Measurements from ENCODE around the gene HES6.
A peak's percentile ranks its signal among the peaks of the same experiment; 100 is the strongest.

Gene HES6

DNA sequence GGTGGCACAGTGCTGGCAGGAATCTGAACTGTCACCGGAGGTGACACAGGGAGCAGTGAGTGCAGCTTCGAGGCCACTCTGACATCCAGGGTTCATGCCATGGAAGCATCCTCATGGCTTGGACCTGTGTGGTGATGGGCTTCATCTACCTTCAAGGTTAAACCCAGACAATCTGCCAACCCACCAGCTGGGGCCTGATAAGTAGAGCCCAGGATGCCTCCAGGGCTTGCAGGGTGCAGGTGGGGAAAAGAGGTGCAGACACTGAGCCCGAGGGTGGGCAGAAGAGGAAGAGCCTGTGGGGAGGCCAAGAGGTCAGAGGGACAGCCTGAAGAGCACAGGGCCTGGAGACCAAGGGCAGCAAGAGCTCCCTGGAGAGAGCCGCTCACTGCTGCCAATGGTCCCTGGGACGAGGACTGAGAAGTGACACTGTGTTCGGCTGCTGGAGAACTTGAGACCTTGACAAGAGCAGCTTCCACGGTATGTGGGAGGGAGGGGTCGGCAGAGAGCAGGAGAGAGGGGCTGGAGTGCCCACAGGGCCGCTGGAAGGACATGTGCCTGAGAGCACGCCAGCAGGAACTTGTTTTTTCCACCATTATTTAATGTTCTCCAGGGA is 8.1 kb upstream of the HES6 start:
- Mint-ChIP-seq H3K9me3 (no peaks in the 10 kb centered on the region), H3K4me1 (peaks cover 50% of the 10 kb centered on the region), H3K36me3 (ENCODE audit: low read depth) (peaks cover 24% of the 10 kb centered on the region), H3K27me3 (ENCODE audit: low read depth) (peaks cover 3% of the 10 kb centered on the region), H3K4me3 (no peak overlapping the region), H3K27ac (no peak overlapping the region)
- TF ChIP-seq, protein P1, sequence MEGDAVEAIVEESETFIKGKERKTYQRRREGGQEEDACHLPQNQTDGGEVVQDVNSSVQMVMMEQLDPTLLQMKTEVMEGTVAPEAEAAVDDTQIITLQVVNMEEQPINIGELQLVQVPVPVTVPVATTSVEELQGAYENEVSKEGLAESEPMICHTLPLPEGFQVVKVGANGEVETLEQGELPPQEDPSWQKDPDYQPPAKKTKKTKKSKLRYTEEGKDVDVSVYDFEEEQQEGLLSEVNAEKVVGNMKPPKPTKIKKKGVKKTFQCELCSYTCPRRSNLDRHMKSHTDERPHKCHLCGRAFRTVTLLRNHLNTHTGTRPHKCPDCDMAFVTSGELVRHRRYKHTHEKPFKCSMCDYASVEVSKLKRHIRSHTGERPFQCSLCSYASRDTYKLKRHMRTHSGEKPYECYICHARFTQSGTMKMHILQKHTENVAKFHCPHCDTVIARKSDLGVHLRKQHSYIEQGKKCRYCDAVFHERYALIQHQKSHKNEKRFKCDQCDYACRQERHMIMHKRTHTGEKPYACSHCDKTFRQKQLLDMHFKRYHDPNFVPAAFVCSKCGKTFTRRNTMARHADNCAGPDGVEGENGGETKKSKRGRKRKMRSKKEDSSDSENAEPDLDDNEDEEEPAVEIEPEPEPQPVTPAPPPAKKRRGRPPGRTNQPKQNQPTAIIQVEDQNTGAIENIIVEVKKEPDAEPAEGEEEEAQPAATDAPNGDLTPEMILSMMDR (IDR thresholded peaks at IDR 0.05; ENCODE audit: unreplicated experiment in 3 of 3), result no peak

DNA sequence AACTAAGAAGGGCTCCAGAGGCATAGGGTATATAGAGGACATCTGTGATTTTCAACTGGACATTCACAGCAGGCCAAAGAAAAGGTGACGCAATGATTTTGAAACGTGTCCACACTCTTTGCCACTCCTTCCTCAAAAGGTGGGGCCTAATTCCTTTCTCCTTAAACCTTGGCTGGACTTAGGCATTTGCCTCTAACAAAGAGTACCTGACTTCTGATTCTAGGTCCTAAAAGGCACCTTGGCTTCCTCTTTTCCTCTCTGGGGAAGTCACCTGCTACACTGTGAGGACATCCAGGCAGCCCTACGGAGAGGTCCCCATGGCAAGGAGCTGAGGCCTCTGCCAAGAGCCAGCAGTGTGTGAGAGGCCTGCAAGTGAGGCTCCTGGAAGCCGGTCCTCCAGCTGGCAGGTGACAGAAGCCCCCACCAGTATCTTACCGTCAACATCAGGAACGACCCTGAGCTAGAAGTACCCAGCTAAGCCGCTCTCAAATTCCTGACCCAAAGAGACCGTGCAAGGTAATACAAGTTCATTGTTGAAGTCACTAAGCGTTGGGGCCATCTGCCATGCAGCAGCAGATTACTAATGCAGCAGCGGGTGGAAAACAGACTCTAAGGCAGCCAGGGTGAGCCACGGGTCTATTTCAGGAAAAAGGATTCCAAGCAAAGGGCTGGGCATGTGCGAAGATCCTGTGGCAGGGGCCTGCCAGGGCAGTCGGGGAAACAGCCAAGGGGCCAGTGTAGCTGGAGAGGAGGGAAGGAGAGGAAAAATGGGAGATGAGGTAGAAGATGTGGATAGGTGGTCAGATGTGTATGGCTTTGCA is 7.4 kb upstream of the HES6 start:
- peak overlapping the region in 1 of 3 experiments; percentile 46 for H3K27ac Mint-ChIP-seq
- TF ChIP-seq, protein P1 (IDR thresholded peaks at IDR 0.05; ENCODE audit: unreplicated experiment in 3 of 3), result no peak

DNA sequence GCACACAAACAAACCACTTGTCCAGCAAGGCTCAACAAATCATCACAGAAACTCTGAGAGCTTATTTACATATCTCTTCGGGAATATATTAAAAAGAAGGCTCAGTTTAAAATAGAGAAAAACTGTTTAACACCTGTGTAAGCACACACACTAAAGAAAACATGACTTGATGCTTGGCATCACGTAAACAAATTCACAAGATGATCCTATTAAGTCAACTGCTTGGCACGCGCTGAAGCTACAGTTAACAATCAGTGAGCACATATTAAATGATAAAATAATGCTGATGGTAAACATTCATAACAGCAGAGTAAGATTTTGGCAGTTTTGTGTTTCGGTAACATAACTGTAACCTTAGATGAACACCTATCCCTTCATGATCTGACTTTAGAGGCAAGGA is 4.3 kb upstream of the HES6 start:
- H3K4me3 Mint-ChIP-seq, result no peak overlapping the region

More for the DNA sequence above, 7.4 kb upstream of the HES6 start:
- Mint-ChIP-seq H3K4me1 (peaks cover 57% of the 10 kb centered on the region), H3K4me3 (no peak overlapping the region), H3K27me3 (ENCODE audit: low read depth) (peaks cover 3% of the 10 kb centered on the region), H3K36me3 (ENCODE audit: low read depth) (peaks cover 24% of the 10 kb centered on the region), H3K9me3 (no peaks in the 10 kb centered on the region)

DNA sequence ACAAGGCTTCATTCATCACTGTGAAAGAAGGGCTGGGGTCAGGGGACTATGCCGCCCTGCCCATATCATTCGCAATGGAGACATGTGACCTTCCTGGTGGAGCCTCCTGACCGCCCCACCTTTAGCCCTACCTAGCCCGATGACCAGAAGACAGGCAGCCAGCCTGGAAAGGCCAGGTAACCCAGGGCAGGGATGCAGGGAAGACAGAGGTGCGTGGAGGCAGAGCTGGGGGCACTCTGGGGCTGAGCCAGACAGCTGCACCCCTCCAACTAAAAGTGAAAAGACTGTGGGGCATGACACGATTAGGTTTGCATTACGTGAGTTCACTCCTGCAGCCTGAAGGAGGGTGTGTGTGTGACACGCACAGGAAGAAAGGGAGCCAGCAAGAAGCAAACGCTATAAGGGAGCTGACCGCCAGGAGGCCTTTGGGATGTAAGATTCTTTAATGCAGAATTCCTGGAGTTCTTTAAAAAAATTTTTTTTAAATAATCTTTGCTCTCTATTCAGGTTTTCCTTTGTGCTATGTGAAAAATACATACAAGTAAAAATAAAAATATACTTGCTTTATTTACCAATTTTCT is 3.7 kb upstream of the HES6 start:
- no peaks in the 10 kb centered on the region for H3K9me3 Mint-ChIP-seq
- H3K4me1 Mint-ChIP-seq, result peaks cover 44% of the 10 kb centered on the region
- H3K27me3 Mint-ChIP-seq (ENCODE audit: low read depth), result peaks cover 7% of the 10 kb centered on the region
- peak overlapping the region in 2 of 3 experiments; percentile 72 for H3K27ac Mint-ChIP-seq
- TF ChIP-seq, protein P1 (IDR thresholded peaks at IDR 0.05; ENCODE audit: unreplicated experiment in 3 of 3), result peak in 2 of 3 experiments; percentile 28 to 35
- peak overlapping the region in 2 of 3 experiments; percentile 25 to 34 for H3K4me3 Mint-ChIP-seq
- H3K36me3 Mint-ChIP-seq (ENCODE audit: low read depth), result peaks cover 24% of the 10 kb centered on the region

More for the DNA sequence above, 4.3 kb upstream of the HES6 start:
- H3K27me3 Mint-ChIP-seq (ENCODE audit: low read depth), result peaks cover 7% of the 10 kb centered on the region
- TF ChIP-seq, protein P1 (IDR thresholded peaks at IDR 0.05; ENCODE audit: unreplicated experiment in 3 of 3), result no peak
- H3K4me1 Mint-ChIP-seq, result peaks cover 44% of the 10 kb centered on the region
- H3K36me3 Mint-ChIP-seq (ENCODE audit: low read depth), result peaks cover 24% of the 10 kb centered on the region
- H3K27ac Mint-ChIP-seq, result no peak overlapping the region
- H3K9me3 Mint-ChIP-seq, result no peaks in the 10 kb centered on the region

DNA sequence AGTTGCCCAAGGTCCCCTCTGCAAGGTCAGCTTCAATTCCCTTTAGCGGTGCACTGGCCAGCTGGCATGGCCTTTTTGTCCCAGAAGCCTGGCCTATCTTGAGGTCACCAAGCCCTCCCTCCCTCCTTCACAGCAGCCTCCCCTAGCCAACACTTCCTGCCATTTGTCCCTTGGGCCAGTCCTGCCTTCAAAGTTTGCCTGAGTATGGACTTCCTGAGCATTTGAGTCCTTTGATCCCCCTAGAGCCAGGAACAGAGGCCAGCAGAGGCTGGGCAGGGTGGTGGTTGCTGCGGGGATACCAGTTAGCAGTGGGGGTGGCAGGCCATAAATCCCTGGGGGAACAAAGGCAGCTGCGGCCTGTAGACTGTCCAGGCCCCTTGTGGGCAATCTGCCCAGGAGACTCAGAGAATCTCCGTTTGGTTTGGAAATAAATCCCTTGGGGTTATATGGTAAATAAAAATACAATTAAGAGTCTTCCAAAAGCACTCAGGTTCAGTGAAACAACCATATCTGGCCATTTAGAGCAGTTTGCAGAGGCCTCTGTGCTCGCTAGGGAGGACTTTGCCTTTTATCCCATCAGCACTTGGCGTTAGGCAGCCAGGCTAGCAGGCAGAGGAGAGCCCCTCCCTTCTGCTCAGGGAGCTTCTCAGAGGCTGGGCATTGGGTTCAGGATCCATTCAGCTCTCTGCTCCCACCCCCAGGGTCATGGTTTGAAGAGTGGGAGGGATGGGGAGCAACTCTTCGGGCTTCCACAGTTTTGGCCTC is 3.1 kb upstream of the HES6 start:
- Mint-ChIP-seq H3K36me3 (ENCODE audit: low read depth) (peaks cover 20% of the 10 kb centered on the region), H3K27me3 (ENCODE audit: low read depth) (peaks cover 13% of the 10 kb centered on the region), H3K9me3 (no peaks in the 10 kb centered on the region), H3K4me1 (peaks cover 40% of the 10 kb centered on the region), H3K27ac (peak overlapping the region; percentile 45 to 72 (median 72)), H3K4me3 (peak overlapping the region; percentile 6 to 67 (median 32))
- TF ChIP-seq, protein P1 (IDR thresholded peaks at IDR 0.05; ENCODE audit: unreplicated experiment in 3 of 3), result no peak

Data from nephron (organoid).